ENCODE data around the gene TMEM214. TPM values are rescaled to one million over a fixed set of nuclear protein-coding genes. Genes with fewer than 3 reads are reported as not detected.

TMEM214 gene
- total RNA-seq, 1 experiment from 2014 or later, result 77.8 TPM

GRCh38 chr2:27069961-27070618 is 37.3 kb downstream of the TMEM214 start:
- DNase-seq (ENCODE audit: low read depth, low spot score), result no peak
- Histone ChIP-seq H3K9me3 (ENCODE audit: control insufficient read depth, insufficient read depth, low read depth, low read length) (no peaks in the 10 kb centered on the region), H3K36me3 (ENCODE audit: control insufficient read depth, insufficient read depth, low read length) (no peaks in the 10 kb centered on the region), H3K27ac (ENCODE audit: low read length) (peak overlapping the region; percentile 93), H3K4me1 (ENCODE audit: control insufficient read depth, insufficient read depth, low read length) (peaks cover 15% of the 10 kb centered on the region), H3K27me3 (ENCODE audit: control insufficient read depth, insufficient read depth, low read length) (no peaks in the 10 kb centered on the region), H3K4me3 (ENCODE audit: low read depth in 2 of 2, low read length in 2 of 2) (peak overlapping the region; percentile 98 to 100)
- intact Hi-C loops (cut with micrococcal nuclease; ENCODE audit: unreplicated experiment) (no loop called here), in situ Hi-C loops (cut with HindIII; ENCODE audit: low pct_unique_long_range_greater_than_20kb, low sequenced_read_pairs) (no loop called here)
- TF ChIP-seq CTCF (IDR thresholded peaks at IDR 0.05) (no peak), REST (IDR thresholded peaks at IDR 0.05; ENCODE audit: insufficient read depth in 1 of 2, low read depth in 2 of 2, low read length in 1 of 2) (no peak), TCF7L2 (IDR thresholded peaks at IDR 0.05; ENCODE audit: low read depth, low read length) (no peak), SIN3A (IDR thresholded peaks at IDR 0.05; ENCODE audit: borderline replicate concordance, insufficient read depth, low read depth, low read length) (no peak), POLR2AphosphoS5 (IDR thresholded peaks at IDR 0.05; ENCODE audit: low read depth, low read length) (no peak)
- CTCF ChIA-PET, result interaction anchor here (0.7 kb wide), 1 partner anchor 12 kb away, joined by 3 read pairs; no protein-coding TSS in a partner anchor
- BruUV-seq (replicated peaks), result no TSS peak
- POLR2A ChIA-PET, result interaction anchor here (0.7 kb wide), 1 partner anchor 15 kb away, joined by 3 read pairs; no protein-coding TSS in a partner anchor
- ATAC-seq, result no peak

GRCh38 chr2:27070653-27071276 is 38.0 kb downstream of the TMEM214 start:
- in situ Hi-C loops (cut with HindIII; ENCODE audit: low pct_unique_long_range_greater_than_20kb, low sequenced_read_pairs), result no loop called here
- POLR2A ChIA-PET, result interaction anchor here (0.8 to 1.8 kb wide), 2 partner anchors 16 to 20 kb away, joined by 3 to 6 read pairs; no protein-coding TSS in a partner anchor
- peak; percentile 1; the same call in 1 of the 2 replicates for ATAC-seq
- Histone ChIP-seq H3K36me3 (ENCODE audit: control insufficient read depth, insufficient read depth, low read length) (no peaks in the 10 kb centered on the region), H3K27me3 (ENCODE audit: control insufficient read depth, insufficient read depth, low read length) (no peaks in the 10 kb centered on the region), H3K9me3 (ENCODE audit: control insufficient read depth, insufficient read depth, low read depth, low read length) (no peaks in the 10 kb centered on the region), H3K27ac (ENCODE audit: low read length) (peak overlapping the region; percentile 93), H3K4me3 (ENCODE audit: low read depth in 2 of 2, low read length in 2 of 2) (peak overlapping the region; percentile 98 to 100), H3K4me1 (ENCODE audit: control insufficient read depth, insufficient read depth, low read length) (peaks cover 15% of the 10 kb centered on the region)
- CTCF ChIA-PET, result interaction anchor here (0.7 kb wide), 1 partner anchor 11 kb away, joined by 3 read pairs; no protein-coding TSS in a partner anchor
- TSS peak; percentile 73 for BruUV-seq (replicated peaks)
- no peak for DNase-seq (ENCODE audit: low read depth, low spot score)
- TF ChIP-seq CTCF (IDR thresholded peaks at IDR 0.05), result no peak
- no peak for TF ChIP-seq REST (IDR thresholded peaks at IDR 0.05; ENCODE audit: insufficient read depth in 1 of 2, low read depth in 2 of 2, low read length in 1 of 2)
- no peak; the same call in 1 of the 2 replicates for TF ChIP-seq TCF7L2 (IDR thresholded peaks at IDR 0.05; ENCODE audit: low read depth, low read length)
- no peak for TF ChIP-seq SIN3A (IDR thresholded peaks at IDR 0.05; ENCODE audit: borderline replicate concordance, insufficient read depth, low read depth, low read length)
- TF ChIP-seq POLR2AphosphoS5 (IDR thresholded peaks at IDR 0.05; ENCODE audit: low read depth, low read length), result no peak
- intact Hi-C loops (cut with micrococcal nuclease; ENCODE audit: unreplicated experiment), result no loop called here
